ENCODE results near the gene ADGRF1.
"Not testable (repeated sequence)": the region's sequence is repeated elsewhere in the genome, so short reads cannot be mapped to it uniquely, and the experiment has no call there.

Gene ADGRF1

DNA sequence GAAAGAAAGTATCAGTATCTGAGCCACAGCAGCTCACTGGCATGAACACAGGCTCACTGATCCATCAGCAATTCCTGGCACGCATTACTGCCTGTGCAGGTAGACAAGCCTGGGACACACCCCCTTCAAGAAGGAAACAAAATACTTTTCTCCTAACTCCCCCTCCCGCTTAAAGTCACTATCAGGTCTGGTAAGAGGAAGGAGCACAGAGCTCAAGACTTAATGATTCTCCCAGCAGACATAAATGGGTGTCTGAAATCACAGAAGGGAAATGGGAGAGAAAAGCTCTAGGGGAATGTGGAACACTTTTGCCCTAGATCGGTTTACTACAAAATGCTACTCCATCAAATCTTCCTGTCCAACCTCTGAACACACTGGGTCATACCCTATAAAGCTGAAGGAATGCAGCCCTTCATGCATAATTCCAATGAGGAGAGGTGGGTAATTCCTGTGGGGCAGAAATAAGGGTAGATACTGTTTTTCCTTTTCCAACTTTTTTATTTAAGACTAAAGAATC is at the start of gene ADGRF1:
Gene ADGRF1, minus strand, starts transcription at position 58 of the 517 bp plus-strand sequence. CDS start 13,271 bp downstream, outside the sequence.
- no peaks in the 10 kb centered on the region for H3K36me3 ChIP-seq (ENCODE audit: control insufficient read depth, low read length)
- H3K9me3 ChIP-seq (ENCODE audit: control insufficient read depth, insufficient read depth, low read length), result no peaks in the 10 kb centered on the region
- H3K4me2 ChIP-seq (ENCODE audit: low read length), result no peak within 1 kb of the TSS
- H3K9me2 ChIP-seq (replicated peaks; ENCODE audit: control insufficient read depth, low read length), result no peaks in the 10 kb centered on the region
- no peak within 1 kb of the TSS for H3K27ac ChIP-seq (ENCODE audit: low read depth, low read length)
- H3F3A ChIP-seq (ENCODE audit: control insufficient read depth, insufficient read depth), result no peaks in the 10 kb centered on the region
- peaks cover 14% of the 10 kb centered on the region for H3K27me3 ChIP-seq (ENCODE audit: control insufficient read depth, low read length)
- 0 out of 2 replicates have a peak, but pooled peaks cover 2% of the 10 kb centered on the region for H3K4me1 ChIP-seq (ENCODE audit: control insufficient read depth, low read length)
- H3K4me3 ChIP-seq (ENCODE audit: low read length), result no peak within 1 kb of the TSS
- TF ChIP-seq, protein P1, sequence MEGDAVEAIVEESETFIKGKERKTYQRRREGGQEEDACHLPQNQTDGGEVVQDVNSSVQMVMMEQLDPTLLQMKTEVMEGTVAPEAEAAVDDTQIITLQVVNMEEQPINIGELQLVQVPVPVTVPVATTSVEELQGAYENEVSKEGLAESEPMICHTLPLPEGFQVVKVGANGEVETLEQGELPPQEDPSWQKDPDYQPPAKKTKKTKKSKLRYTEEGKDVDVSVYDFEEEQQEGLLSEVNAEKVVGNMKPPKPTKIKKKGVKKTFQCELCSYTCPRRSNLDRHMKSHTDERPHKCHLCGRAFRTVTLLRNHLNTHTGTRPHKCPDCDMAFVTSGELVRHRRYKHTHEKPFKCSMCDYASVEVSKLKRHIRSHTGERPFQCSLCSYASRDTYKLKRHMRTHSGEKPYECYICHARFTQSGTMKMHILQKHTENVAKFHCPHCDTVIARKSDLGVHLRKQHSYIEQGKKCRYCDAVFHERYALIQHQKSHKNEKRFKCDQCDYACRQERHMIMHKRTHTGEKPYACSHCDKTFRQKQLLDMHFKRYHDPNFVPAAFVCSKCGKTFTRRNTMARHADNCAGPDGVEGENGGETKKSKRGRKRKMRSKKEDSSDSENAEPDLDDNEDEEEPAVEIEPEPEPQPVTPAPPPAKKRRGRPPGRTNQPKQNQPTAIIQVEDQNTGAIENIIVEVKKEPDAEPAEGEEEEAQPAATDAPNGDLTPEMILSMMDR (IDR thresholded peaks at IDR 0.05; ENCODE audit: low read depth, low read length, poor library complexity, severe bottlenecking), result no peak
- TF ChIP-seq EZH2phosphoT487 (IDR thresholded peaks at IDR 0.05; ENCODE audit: borderline replicate concordance, low read length), result no peak
- H3K79me2 ChIP-seq (ENCODE audit: control insufficient read depth, low read length), result no peaks in the 10 kb centered on the region
- no peaks in the 10 kb centered on the region for H4K20me1 ChIP-seq (ENCODE audit: control insufficient read depth, insufficient read depth, low read depth, low read length)

DNA sequence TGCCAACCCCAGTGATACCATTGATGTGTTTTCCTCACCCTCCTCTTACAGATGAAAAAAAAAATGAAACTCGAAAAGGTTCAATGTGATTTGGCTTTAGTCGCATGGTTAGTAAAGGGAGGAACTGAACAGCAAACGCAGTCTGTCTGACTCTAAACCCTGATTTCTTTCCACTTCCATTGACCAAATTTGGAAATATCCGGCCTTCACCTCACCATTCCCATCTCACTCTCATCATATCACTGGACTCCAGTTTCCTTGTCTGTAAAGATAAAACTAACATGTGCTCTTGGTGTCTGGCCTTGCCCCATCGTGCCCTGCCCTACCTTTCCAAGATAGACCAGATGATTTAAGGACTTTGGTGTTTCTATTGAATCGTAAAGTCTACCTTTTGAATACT is 48.7 kb upstream of the ADGRF1 start:
- H3K9me3 ChIP-seq (ENCODE audit: control insufficient read depth, insufficient read depth, low read length), result no peaks in the 10 kb centered on the region
- no peaks in the 10 kb centered on the region for H3F3A ChIP-seq (ENCODE audit: control insufficient read depth, insufficient read depth)
- no peak for TF ChIP-seq EZH2phosphoT487 (IDR thresholded peaks at IDR 0.05; ENCODE audit: borderline replicate concordance, low read length)
- TF ChIP-seq, protein P1 (IDR thresholded peaks at IDR 0.05; ENCODE audit: low read depth, low read length, poor library complexity, severe bottlenecking), result no peak
- H3K79me2 ChIP-seq (ENCODE audit: control insufficient read depth, low read length), result no peaks in the 10 kb centered on the region
- H3K27me3 ChIP-seq (ENCODE audit: control insufficient read depth, low read length), result 0 out of 2 replicates have a peak, but pooled peaks cover 2% of the 10 kb centered on the region
- H3K4me1 ChIP-seq (ENCODE audit: control insufficient read depth, low read length), result no peaks in the 10 kb centered on the region
- no peaks in the 10 kb centered on the region for H3K9me2 ChIP-seq (replicated peaks; ENCODE audit: control insufficient read depth, low read length)
- H4K20me1 ChIP-seq (ENCODE audit: control insufficient read depth, insufficient read depth, low read depth, low read length), result no peaks in the 10 kb centered on the region
- H3K4me2 ChIP-seq (ENCODE audit: low read length), result no peak overlapping the region
- no peaks in the 10 kb centered on the region for H3K36me3 ChIP-seq (ENCODE audit: control insufficient read depth, low read length)
- H3K27ac ChIP-seq (ENCODE audit: low read depth, low read length), result no peak overlapping the region
- no peak overlapping the region for H3K4me3 ChIP-seq (ENCODE audit: low read length)

DNA sequence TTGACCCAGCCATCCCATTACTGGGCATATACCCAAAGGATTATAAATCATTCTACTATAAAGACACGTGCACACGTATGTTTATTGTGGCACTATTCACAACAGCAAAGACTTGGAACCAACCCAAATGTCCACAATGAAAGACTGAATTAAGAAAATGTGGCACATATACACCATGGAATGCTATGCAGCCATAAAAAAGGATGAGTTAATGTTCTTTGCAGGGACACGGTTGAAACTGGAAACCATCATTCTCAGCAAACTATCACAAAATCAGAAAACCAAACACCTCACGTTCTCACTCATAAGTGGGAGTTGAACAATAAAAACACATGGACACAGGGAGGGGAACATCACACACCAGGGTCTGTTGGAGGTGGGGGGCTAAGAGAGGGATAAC is 47.3 kb upstream of the ADGRF1 start:
- not testable (repeated sequence) for H3F3A ChIP-seq (ENCODE audit: control insufficient read depth, insufficient read depth); H3K4me1 ChIP-seq (ENCODE audit: control insufficient read depth, low read length); H3K4me2 ChIP-seq (ENCODE audit: low read length); H3K27ac ChIP-seq (ENCODE audit: low read depth, low read length); H3K9me3 ChIP-seq (ENCODE audit: control insufficient read depth, insufficient read depth, low read length); H3K36me3 ChIP-seq (ENCODE audit: control insufficient read depth, low read length); H3K4me3 ChIP-seq (ENCODE audit: low read length); H3K27me3 ChIP-seq (ENCODE audit: control insufficient read depth, low read length); H3K9me2 ChIP-seq (replicated peaks; ENCODE audit: control insufficient read depth, low read length); H4K20me1 ChIP-seq (ENCODE audit: control insufficient read depth, insufficient read depth, low read depth, low read length); H3K79me2 ChIP-seq (ENCODE audit: control insufficient read depth, low read length)

DNA sequence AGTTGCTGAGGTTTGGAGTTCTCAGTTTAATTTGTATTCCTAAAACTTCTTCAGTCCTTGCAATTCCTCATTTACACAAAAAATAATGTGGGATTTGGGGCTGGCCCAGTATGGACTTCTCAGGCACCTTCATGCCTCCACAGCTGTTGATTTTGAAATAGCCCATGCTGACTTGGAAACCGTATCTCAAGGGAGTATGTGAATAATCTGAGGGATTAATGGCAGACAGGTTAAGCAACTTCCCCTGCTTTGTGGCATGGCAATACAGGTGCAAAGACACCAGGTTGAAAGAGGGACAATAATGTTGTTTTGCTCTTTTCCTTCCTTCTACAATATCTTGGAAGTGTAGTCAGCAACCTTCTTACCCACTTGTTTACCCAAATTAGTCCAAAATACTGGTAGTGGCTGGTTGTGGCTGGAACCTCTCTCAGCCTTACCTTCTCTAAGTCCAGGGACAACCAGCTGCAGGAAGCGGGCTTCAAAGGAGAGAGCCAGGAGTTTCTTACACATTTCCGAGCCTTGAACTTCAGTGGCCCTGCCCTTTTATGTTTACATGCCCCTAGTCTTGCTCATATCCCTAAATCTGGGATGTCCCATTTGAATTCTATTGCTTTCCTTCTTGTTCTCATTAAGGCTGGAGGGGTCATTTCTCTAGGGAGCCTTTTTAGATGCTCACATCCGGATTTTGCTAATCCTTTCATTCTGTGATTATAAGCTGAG is 44.1 kb upstream of the ADGRF1 start:
- Histone ChIP-seq H3K27ac (ENCODE audit: low read depth, low read length) (no peak overlapping the region), H3K4me3 (ENCODE audit: low read length) (no peak overlapping the region), H3K27me3 (ENCODE audit: control insufficient read depth, low read length) (no peaks in the 10 kb centered on the region), H3F3A (ENCODE audit: control insufficient read depth, insufficient read depth) (no peaks in the 10 kb centered on the region), H3K79me2 (ENCODE audit: control insufficient read depth, low read length) (no peaks in the 10 kb centered on the region), H3K36me3 (ENCODE audit: control insufficient read depth, low read length) (no peaks in the 10 kb centered on the region), H4K20me1 (ENCODE audit: control insufficient read depth, insufficient read depth, low read depth, low read length) (no peaks in the 10 kb centered on the region), H3K9me3 (ENCODE audit: control insufficient read depth, insufficient read depth, low read length) (no peaks in the 10 kb centered on the region), H3K4me1 (ENCODE audit: control insufficient read depth, low read length) (no peaks in the 10 kb centered on the region), H3K9me2 (replicated peaks; ENCODE audit: control insufficient read depth, low read length) (no peaks in the 10 kb centered on the region), H3K4me2 (ENCODE audit: low read length) (no peak overlapping the region)
- TF ChIP-seq, protein P1 (IDR thresholded peaks at IDR 0.05; ENCODE audit: low read depth, low read length, poor library complexity, severe bottlenecking), result no peak
- TF ChIP-seq EZH2phosphoT487 (IDR thresholded peaks at IDR 0.05; ENCODE audit: borderline replicate concordance, low read length), result no peak

Data from DOHH2 (cell line).